MM.1S (cell line): ENCODE data around the gene MEGF10.

Source experiments
- DNase-seq: peaks from one replicate; pipeline ENCODE4 v3.0.0-alpha.2; 2015
- H2AFZ ChIP-seq: fragments of 300-600 bp; sonication (generic); 2 replicates; pipeline ENCODE4 v1.6.0; 2016; ENCODE audit warnings: antibody characterized with exemption, low read length
- H3F3A ChIP-seq: fragments of 300-600 bp; sonication (generic); 2 replicates; pipeline ENCODE4 v1.6.1; 2016; ENCODE audit warnings: mild to moderate bottlenecking, antibody characterized with exemption, low read length, moderate library complexity, mixed read lengths; ENCODE audit not compliant: insufficient read depth
- H3K27ac ChIP-seq: fragments of 300-600 bp; sonication (generic); 2 replicates; pipeline ENCODE4 v1.5.1; 2016; ENCODE audit warnings: mild to moderate bottlenecking, low read length
- H3K27me3 ChIP-seq: fragments of 300-600 bp; sonication (generic); replicated peaks from 2 replicates; pipeline ENCODE4 v1.6.0; 2016; ENCODE audit warnings: low read length; ENCODE audit not compliant: insufficient read depth
- H3K36me3 ChIP-seq: fragments of 300-600 bp; sonication (generic); replicated peaks from 2 replicates; pipeline ENCODE4 v1.6.1; 2016; ENCODE audit warnings: mild to moderate bottlenecking, low read length, mixed read lengths; ENCODE audit not compliant: insufficient read depth
- H3K4me1 ChIP-seq: fragments of 300-600 bp; sonication (generic); 2 replicates; pipeline ENCODE4 v1.6.1; 2016; ENCODE audit warnings: low read length, mixed read lengths
- H3K4me2 ChIP-seq: fragments of 300-600 bp; sonication (generic); 2 replicates; pipeline ENCODE4 v1.6.0; 2016; ENCODE audit warnings: low read depth, low read length
- H3K4me3 ChIP-seq: fragments of 300-600 bp; sonication (generic); 2 replicates; pipeline ENCODE4 v1.5.1; 2016; ENCODE audit warnings: low read length, mixed read lengths
- H3K79me2 ChIP-seq: fragments of 300-600 bp; sonication (generic); 2 replicates; pipeline ENCODE4 v1.6.1; 2016; ENCODE audit warnings: mixed run types, low read length, mixed read lengths
- H3K9ac ChIP-seq: fragments of 300-600 bp; sonication (generic); 2 replicates; pipeline ENCODE4 v1.6.1; 2016; ENCODE audit warnings: low read length, mixed read lengths
- H3K9me2 ChIP-seq: fragments of 300-600 bp; sonication (generic); replicated peaks from 2 replicates; pipeline ENCODE4 v1.6.1; 2016; ENCODE audit warnings: mild to moderate bottlenecking, low read length, mixed read lengths; ENCODE audit not compliant: insufficient read depth
- H3K9me3 ChIP-seq: fragments of 300-600 bp; sonication (generic); replicated peaks from 2 replicates; pipeline ENCODE4 v1.6.1; 2016; ENCODE audit warnings: mild to moderate bottlenecking, low read length, mixed read lengths; ENCODE audit not compliant: insufficient read depth
- H4K20me1 ChIP-seq: fragments of 300-600 bp; sonication (generic); 2 replicates; pipeline ENCODE4 v1.6.1; 2016; ENCODE audit warnings: mild to moderate bottlenecking, low read length, moderate library complexity, mixed read lengths; ENCODE audit not compliant: insufficient read depth
- EZH2 ChIP-seq: fragments of 300-600 bp; sonication (generic); optimal IDR thresholded peaks from 2 replicates; pipeline ENCODE3; 2017; ENCODE audit warnings: low read depth, mild to moderate bottlenecking, antibody characterized with exemption, low read length, mixed read lengths
- EZH2phosphoT487 ChIP-seq: fragments of 300-600 bp; sonication (generic); IDR thresholded peaks from 2 replicates; pipeline ENCODE4 v1.6.1; 2018; ENCODE audit warnings: antibody characterized with exemption, low read length
- TF ChIP-seq, protein P1 (sequence below): fragments of 300-600 bp; sonication (generic); IDR thresholded peaks from 2 replicates; pipeline ENCODE4 v1.5.1; 2016; ENCODE audit warnings: antibody characterized with exemption, low read length, mixed read lengths

The MEGF10 gene

DNA sequence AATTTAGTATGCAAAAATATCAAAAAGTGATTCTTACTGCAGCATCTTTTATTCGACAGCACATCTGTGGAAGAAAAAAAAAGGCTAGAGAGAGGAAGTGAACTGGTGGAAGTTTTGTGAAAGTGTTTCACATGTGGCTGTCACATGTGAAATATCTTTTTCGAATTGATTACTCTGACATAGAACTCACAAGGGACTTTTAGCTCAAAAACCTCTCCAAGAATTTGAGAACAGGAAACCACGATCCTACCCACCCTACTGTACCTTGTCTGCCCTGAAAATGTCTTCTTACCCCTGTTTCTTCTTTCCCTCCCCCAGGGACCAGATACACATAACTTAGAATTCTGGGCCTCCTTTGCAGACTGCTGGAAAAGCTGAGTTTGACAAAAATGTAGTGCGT, 120.4 kb downstream of the MEGF10 start:
- Histone ChIP-seq H3K4me3 (0 out of 2 replicates have a peak overlapping the region, but pooled peaks have one; percentile 14), H3F3A (0 out of 2 replicates have a peak, but pooled peaks cover 4% of the 10 kb centered on the region), H4K20me1 (no peaks in the 10 kb centered on the region), H3K27me3 (no peaks in the 10 kb centered on the region), H3K4me1 (peaks cover 23% of the 10 kb centered on the region), H3K4me2 (peak overlapping the region; percentile 18), H3K27ac (peak overlapping the region; percentile 11; the same call in 1 of the 2 replicates), H3K9me2 (no peaks in the 10 kb centered on the region), H3K79me2 (no peaks in the 10 kb centered on the region), H3K36me3 (no peaks in the 10 kb centered on the region), H3K9ac (no peak overlapping the region), H2AFZ (peak overlapping the region; percentile 29; the same call in 1 of the 2 replicates), H3K9me3 (no peaks in the 10 kb centered on the region)
- peak; percentile 20 for DNase-seq
- TF ChIP-seq EZH2phosphoT487 = no peak
- TF ChIP-seq, protein P1, sequence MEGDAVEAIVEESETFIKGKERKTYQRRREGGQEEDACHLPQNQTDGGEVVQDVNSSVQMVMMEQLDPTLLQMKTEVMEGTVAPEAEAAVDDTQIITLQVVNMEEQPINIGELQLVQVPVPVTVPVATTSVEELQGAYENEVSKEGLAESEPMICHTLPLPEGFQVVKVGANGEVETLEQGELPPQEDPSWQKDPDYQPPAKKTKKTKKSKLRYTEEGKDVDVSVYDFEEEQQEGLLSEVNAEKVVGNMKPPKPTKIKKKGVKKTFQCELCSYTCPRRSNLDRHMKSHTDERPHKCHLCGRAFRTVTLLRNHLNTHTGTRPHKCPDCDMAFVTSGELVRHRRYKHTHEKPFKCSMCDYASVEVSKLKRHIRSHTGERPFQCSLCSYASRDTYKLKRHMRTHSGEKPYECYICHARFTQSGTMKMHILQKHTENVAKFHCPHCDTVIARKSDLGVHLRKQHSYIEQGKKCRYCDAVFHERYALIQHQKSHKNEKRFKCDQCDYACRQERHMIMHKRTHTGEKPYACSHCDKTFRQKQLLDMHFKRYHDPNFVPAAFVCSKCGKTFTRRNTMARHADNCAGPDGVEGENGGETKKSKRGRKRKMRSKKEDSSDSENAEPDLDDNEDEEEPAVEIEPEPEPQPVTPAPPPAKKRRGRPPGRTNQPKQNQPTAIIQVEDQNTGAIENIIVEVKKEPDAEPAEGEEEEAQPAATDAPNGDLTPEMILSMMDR = no peak
- TF ChIP-seq EZH2 = no peak

DNA sequence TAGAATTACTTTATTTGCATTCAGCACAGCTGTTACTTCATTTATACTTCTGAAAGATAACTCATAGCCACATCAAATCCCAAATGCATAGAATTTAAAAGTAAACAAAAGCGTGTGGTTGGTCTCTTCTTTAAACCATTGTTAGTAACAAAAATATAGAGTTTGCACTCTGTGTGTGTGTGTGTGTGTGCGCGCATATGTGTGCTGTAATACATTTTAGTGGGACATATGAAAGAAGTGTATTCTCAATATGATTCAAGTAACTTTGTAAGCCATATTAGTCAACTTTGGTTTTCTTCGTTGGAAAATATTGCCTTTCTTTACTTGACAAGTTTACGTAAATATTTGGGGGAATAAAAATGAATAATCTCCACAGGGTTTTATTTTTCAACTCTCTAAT, 120.8 kb downstream of the MEGF10 start:
- Histone ChIP-seq H3K27ac (peak overlapping the region; percentile 11; the same call in 1 of the 2 replicates), H3K9ac (no peak overlapping the region), H3F3A (0 out of 2 replicates have a peak, but pooled peaks cover 4% of the 10 kb centered on the region), H3K9me3 (no peaks in the 10 kb centered on the region), H3K36me3 (no peaks in the 10 kb centered on the region), H2AFZ (peak overlapping the region; percentile 29; the same call in 1 of the 2 replicates), H3K9me2 (no peaks in the 10 kb centered on the region), H3K27me3 (no peaks in the 10 kb centered on the region), H4K20me1 (no peaks in the 10 kb centered on the region), H3K4me2 (peak overlapping the region; percentile 18), H3K4me3 (0 out of 2 replicates have a peak overlapping the region, but pooled peaks have one; percentile 14), H3K4me1 (peaks cover 23% of the 10 kb centered on the region), H3K79me2 (no peaks in the 10 kb centered on the region)
- DNase-seq = no peak
- TF ChIP-seq EZH2 (no peak), EZH2phosphoT487 (no peak)
- TF ChIP-seq, protein P1 = no peak

DNA sequence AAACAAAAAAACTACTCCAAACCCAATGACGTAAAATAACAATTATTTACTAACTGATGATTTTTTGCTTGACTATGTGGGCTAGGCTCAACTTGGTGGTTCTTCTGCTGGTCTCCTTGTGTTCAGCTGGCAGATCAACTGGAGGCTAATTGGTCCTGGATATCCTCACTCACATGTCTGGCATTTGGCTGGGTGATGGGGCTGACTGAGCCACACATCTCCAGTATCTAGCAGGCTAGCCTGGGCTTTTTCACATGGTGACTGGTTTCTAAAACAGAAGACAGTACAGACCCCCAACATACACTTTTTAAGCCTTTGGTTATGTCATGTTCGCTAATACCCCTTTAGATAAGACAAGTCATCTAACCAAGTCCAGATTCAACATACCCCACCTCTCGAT, 122.1 kb downstream of the MEGF10 start:
- Histone ChIP-seq H4K20me1 (no peaks in the 10 kb centered on the region), H3K9me3 (no peaks in the 10 kb centered on the region), H2AFZ (no peak overlapping the region), H3K36me3 (no peaks in the 10 kb centered on the region), H3K9ac (no peak overlapping the region), H3F3A (0 out of 2 replicates have a peak, but pooled peaks cover 4% of the 10 kb centered on the region), H3K4me3 (no peak overlapping the region), H3K4me2 (no peak overlapping the region), H3K4me1 (peaks cover 23% of the 10 kb centered on the region), H3K27ac (no peak overlapping the region), H3K27me3 (no peaks in the 10 kb centered on the region), H3K79me2 (no peaks in the 10 kb centered on the region), H3K9me2 (no peaks in the 10 kb centered on the region)
- TF ChIP-seq EZH2phosphoT487 = no peak
- no peak for TF ChIP-seq EZH2
- TF ChIP-seq, protein P1 = no peak
- DNase-seq = no peak
